NCI-H1048 (cell line): ENCODE data around the gene C2.
"Not testable (repeated sequence)": the region's sequence is repeated elsewhere in the genome, so short reads cannot be mapped to it uniquely, and the experiment has no call there.

Experiments
- DNase-seq: peaks from one replicate; lab custom pipeline; 2025; lab: John Stamatoyannopoulos, UW

C2 gene

DNA sequence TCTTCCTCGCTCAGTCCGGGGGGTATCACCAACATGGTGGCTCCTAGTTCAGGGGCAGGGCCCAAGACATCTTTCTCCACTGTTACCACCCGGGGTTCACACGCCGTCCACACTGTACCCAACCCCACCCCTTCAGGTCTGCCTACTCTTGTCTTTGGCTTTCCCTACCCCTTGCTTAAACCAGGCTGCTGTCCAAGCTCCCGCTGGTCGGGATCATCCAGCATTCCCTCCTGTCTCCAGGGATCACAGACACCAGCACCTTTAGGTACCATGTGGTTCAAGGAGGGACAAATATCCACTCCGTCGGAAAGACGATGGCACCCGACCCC is 30.9 kb downstream of the C2 start:
- no peak for DNase-seq

DNA sequence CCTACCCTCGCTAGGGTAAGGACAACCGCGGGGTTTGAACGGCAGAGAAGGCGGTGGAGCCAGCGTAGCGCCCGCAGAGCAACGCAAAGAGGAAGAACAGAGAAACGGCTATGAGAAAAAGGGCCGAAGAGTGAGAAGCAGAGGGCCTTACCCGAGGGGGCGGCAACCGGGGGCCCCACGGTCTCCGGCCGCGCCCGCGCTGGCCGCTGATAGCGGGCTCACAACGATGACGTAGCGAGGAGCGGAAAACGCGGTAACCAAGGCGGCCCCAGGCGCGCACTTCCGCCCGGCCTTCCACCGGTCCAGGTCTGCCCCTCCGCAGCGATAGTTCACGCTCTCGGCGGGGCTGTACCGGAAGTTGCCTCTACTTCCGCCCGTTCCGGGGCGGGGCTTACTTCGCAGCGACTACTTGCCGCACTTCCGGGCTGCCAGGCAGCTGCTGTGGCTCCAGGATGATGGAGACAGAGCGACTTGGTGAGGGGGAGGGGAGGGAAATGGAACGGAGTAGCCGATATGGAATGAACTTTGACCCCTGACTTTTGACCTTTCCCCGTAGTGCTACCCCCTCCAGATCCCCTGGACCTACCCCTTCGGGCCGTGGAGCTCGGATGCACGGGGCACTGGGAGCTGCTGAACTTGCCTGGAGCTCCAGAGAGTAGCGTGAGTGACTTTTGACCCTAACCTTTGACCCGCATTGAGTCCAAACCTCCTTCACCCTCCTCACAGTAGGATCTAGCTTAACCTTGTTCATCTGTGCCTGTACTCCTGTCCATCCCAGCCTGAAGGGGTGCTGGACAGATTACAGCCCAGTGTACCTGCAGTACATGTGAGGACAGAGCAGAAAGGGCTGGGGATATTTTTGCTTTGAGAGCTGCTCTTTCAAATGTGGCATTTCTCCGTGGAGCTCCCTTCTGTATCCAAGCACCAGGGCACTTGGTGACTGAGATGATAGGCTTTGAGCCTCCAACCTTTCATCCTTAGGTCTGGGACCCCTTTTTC is 31.5 kb downstream of the C2 start, which contains the start of the genes NELFE and SKIC2:
Gene NELFE (minus strand): TSS at position 231 of the 999 bp plus-strand sequence. CDS start 525 bp downstream, outside the sequence.
Gene SKIC2 (plus strand): TSS at position 435 of the 999 bp plus-strand sequence. CDS start 18 bp downstream, at position 453.
- peak; percentile 95 for DNase-seq

DNA sequence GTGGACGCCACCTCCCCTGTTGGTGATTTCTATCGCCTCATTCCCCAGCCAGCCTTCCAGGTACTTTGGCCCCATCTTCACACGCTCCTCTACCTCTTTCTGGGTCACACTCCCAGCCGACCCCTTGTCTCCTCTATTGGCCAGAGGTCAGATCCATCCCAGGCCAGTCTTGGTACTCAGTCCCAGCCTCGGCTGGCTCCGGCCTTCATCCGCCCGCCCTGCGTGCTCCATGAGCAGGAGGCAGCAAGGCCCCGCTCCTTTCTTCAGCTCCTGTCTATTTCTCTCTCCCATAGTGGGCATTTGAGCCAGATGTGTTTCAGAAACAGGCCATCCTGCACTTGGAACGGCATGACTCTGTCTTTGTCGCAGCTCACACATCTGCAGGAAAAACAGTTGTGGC is 34.1 kb downstream of the C2 start:
- DNase-seq, result no peak

DNA sequence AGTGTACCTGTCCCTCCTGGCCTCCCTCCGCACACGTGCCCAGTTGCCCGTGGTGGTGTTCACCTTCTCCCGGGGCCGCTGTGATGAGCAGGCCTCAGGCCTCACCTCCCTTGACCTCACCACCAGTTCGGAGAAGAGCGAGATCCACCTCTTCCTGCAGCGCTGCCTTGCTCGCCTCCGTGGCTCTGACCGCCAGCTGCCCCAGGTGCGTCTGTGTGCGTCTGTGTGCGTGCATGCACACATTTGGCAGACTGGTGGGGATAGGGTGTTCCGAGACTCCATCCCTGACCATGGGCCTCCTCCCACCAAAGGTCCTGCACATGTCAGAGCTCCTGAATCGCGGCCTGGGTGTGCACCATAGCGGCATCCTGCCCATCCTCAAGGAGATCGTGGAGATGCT is 36.4 kb downstream of the C2 start:
- DNase-seq, result no peak

DNA sequence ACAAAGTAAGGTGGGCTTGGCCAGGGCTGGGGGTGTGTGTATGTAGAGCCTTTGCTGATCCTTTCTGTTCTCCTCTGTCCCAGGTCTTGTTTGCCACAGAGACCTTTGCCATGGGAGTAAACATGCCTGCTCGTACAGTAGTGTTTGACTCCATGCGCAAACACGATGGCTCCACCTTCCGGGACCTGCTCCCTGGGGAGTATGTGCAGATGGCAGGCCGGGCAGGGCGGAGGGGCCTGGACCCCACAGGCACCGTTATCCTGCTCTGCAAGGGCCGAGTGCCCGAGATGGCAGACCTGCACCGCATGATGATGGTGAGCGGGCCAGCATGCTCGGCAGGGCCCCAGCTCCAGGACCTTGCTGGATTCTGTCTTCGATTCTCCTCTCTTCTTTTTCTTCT is 38.2 kb downstream of the C2 start:
- DNase-seq, result no peak

DNA sequence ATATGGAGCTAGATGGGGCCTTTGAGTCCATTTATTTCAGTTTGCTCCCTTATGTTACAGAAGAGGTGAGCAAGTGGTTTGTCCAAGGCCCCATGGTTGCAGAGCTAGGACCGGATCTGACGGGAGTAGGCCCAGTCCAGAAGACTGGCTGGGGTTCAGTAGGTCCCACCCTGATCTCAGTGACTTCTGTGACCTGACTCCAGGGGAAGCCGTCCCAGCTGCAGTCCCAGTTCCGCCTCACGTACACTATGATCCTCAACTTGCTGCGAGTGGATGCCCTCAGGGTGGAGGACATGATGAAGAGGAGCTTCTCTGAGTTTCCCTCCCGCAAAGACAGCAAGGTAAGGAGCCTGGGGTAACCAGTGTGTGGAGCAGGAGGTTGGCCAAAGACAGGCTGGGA is 39.0 kb downstream of the C2 start:
- DNase-seq, result no peak

DNA sequence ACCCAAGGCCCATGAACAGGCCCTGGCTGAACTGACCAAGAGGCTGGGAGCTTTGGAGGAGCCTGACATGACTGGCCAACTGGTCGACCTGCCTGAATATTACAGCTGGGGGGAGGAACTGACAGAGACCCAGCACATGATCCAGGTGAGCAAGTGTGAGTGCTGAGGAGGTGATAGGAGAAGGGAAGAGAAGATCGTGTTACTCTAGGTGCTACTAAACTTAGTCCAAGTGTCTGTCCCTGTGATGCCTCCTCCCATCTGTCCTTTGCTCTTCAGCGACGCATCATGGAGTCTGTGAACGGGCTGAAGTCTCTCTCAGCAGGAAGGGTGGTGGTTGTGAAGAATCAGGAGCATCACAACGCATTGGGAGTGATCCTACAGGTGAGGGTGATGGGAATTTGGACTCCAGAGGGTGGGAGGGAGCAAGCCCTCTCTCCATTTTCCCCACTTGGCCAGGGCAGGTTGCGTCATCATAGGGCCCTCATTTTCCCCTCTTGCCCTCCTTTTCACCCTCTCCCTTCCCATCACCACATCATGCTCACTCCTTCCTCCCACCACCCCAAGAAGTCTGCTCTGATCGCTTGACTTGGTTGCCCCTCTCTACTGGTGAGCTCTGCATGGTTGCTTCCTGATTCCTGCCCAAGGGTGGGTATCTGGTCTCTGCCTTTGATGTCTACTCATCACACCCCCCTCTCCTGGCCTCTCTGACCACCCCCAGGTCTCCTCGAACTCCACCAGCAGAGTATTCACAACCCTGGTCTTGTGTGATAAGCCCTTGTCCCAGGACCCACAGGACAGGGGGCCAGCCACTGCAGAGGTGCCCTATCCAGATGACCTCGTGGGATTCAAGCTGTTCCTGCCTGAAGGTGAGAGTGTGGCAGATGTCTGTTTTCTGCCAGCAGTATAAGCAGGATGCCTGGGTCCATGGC is 39.7 kb downstream of the C2 start:
- no peak for DNase-seq

DNA sequence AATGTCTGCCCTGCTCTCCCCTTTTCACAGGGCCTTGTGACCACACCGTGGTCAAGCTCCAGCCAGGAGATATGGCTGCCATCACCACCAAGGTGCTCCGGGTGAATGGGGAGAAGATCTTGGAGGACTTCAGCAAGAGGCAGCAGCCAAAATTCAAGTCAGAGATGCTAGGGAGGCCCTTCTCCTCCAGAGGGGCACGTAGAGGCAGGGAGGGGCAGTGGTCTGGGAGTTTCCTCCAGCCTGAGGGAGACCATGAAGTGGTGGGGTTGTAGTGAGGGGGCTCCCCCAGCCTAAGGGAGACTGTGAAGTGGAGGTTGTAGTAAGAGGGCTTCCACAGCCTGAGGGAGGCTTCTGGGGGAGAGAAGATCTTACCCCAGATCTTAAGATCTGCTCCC is 40.4 kb downstream of the C2 start:
- no peak for DNase-seq

DNA sequence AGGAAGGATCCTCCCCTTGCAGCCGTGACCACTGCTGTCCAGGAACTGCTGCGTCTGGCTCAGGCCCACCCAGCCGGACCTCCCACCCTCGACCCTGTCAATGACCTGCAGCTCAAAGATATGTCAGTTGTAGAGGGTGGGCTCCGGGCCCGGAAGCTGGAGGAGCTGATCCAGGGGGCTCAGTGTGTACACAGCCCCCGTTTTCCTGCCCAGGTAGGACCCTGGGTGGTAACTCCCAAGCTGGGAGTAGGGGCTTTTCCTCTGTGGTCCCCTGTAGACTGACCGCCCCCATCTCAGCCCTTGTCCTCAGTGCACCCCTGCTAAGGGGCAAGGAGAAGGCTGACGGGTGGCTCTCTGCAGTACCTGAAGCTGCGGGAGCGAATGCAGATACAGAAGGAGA is 40.8 kb downstream of the C2 start:
- no peak for DNase-seq

DNA sequence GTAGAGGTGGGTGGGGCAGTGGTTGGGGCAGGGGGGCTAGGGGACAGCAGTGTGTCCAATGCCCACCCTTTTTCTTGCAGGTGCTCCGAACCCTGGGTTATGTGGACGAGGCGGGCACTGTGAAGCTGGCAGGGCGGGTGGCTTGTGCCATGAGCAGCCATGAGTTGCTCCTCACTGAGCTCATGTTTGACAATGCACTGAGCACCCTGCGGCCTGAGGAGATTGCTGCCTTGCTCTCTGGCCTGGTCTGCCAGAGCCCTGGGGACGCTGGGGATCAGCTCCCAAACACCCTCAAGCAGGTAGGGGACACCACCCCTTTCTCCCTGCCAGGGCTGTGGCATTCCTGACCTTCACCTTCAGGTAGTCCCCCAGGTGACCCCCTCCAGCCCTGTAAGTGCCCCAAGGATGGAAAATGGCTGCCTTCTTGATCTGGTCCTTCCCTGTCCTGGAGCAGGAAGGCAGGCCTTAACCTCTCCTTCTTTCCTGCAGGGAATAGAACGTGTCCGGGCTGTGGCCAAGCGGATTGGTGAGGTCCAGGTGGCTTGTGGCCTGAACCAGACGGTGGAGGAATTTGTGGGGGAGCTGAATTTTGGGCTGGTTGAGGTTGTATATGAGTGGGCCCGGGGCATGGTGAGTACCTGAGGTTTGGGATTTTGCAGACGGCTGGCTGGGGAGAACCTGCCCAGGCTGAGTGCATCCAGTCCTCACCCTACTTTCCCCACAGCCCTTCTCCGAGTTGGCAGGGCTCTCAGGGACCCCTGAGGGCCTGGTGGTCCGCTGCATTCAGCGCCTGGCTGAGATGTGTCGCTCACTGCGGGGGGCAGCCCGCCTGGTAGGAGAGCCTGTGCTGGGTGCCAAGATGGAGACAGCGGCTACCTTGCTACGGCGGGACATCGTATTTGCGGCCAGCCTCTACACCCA is 41.5 kb downstream of the C2 start:
- DNase-seq, result no peak

DNA sequence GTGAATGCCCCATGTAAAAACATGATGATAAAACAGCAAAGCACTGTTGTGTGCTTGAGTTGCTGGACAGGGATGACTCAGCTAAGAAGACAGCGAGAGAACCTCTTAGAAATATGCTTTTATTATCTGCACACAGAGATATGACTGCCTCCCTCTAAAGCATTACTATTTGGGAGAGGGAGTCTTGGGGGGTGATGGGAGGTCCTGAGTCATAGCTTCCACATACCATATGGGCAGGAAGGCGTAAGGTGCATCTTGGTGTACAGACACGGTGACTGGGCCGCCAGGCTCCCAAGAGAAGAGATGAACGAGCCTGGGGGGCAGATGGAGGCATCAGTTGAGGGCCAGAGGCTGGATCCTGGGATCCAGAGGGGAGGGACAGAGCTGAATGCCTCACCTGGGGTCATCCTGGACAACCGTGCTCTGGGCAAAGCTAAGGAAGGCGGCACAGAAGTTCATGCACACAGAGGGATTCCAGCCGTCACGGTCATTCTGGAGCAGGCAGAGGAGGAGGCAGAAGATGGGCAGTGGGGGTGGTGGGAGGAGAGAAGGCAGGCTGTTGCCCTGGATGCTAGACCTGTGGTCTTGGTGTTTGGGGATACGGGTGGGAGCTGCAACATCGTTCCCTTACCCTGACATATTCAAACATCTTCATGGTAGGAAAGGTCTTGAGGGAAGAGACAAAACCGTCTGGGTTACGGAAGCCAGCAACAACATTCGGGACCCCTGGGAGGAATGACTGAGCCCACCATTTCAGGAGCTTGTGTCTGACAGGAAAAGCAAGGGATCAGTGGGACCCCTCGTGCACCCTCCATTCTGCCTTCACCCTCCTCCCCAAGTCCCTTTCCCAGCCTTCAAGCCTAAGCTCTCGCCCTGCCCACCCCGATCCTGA is 42.4 kb downstream of the C2 start:
- DNase-seq, result no peak

DNA sequence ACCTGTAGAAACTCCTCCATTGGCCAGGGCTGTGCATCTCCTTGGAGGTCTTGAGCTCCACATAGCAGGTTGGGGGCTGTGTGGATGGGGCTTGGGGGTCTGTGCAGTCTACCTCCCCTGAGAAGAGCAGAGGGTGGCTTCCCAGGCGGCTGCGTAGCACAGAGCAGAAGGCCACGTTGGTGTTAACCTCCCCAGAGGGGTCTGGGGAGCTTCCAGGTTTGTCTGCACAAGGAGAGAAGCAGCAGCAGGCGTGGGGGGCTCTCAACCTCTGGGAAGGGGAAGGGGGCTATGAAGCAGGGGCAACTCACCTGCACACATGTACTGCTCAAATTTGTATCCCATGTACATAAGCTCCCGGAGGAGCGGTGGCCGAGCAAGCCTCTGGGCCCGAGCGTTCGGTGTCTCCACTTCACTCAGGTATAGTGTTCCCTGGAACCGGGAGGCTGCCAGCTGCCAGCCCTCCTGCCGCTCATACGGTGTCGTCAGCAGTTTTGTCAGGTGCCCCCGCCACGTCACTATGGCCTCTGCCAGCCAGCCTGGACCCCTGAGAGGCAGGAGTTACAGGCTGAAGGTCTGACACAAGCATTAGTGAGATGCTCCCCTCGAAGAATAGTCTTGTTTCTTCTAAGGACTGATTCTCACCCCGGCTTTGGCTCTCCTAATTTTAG is 43.2 kb downstream of the C2 start:
- no peak for DNase-seq

DNA sequence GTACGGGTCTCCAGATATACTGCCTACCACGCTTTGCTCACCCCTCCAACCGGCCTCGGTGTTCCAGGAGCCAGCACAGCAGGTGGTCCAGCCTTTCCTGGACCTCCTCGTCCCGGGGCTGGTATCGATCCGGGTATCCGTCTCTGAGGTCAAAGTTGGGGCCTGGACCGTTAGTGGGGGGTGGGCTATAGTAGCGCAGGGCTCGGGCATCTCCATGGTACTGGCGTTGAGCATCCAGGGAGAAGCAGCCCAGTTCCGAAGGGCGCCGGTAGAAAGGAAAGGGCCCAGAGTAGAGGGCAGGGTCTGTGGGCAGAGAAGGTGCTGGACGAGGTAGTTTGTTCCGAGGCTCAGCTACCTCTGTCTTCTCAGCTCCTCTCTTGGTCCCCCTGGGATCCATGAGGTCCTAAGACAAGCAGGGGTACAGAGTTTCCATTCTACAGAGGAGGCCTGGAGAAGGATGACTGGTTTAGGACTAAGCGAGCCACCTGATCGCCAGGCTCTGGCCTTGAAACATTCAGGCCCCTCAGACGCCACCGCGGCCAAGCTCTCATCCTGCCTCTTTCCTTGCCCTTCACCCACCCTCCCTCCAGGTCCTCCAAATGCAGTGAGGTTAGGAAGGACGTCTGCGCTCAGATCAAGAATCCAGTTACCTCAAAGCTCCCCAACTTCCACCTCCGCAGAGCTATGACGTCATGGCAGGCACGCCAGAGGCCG is 43.9 kb downstream of the C2 start:
- no peak for DNase-seq

DNA sequence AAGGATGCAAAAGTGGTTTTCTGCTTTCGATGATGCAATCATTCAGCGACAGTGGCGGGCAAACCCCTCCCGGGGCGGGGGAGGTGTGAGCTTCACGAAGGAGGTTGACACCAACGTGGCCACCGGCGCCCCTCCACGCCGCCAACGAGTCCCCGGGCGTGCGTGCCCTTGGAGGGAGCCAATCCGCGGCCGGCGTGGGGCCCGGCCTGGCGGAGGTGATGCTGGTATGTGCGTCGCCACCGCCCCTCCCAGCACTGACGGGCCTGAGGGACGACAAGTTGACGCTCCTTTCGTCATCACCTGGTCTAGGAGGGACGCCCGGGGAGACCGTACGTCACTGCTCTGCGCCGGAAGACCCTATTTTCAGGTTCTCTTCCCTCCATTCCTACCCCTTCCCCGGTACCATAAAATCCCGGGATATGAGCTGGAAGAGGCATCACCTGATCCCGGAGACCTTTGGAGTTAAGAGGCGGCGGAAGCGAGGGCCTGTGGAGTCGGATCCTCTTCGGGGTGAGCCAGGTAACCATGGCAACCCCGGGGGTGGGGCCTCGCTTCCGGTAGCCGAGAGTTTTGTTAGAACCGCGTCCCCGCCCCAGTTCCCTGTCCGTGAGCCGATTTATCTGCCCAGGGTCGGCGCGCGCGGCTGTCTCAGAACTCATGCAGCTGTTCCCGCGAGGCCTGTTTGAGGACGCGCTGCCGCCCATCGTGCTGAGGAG is 44.6 kb downstream of the C2 start, which contains the start of gene DXO:
Gene DXO (minus strand): TSS at position 146 of the 716 bp plus-strand sequence. CDS start 463 bp downstream, outside the sequence.
- DNase-seq, result peak; percentile 91

DNA sequence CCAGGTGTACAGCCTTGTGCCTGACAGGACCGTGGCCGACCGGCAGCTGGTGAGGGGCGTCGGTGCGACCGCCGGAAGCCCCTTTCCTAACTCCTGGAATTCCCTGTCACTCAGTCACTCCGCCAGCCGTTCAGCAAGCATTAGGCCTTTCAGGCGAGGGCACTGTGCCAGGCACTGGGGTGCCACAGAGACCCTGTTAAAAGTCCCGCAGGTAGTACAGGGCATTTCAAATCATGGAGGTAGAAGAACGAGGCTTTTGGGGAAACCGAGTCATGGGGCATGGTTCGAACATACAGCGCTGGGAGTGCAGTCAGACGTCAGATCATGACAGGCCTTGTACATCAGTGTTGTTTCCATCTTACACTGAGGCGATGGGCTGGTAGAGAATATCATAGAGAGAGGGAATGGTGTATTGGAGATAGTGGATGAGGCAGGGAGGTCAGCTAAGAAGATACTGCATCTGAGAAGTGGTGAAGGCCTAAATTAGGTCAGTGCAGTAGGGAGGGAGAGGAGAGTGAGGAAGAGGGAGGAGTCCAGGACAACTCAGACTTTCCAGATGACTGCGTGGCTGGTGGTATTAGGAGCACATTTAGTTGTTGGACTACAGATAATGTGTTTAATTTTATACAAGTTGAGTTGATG is 45.3 kb downstream of the C2 start:
- no peak for DNase-seq

DNA sequence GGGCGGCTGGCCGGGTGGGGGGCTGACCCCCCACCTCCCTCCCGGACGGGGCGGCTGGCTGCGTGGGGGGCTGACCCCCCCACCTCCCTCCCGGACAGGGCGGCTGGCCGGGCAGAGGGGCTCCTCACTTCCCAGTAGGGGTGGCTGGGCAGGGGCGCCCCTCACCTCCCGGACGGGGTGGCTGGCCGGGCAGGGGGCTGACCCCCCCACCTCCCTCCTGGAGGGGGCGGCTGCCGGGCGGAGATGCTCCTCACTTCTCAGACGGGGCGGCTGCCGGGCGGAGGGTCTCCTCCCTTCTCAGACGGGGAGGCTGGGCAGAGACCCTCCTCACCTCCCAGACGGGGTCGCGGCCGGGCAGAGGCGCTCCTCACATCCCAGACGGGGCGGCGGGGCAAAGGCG is 48.5 kb downstream of the C2 start:
- not testable (repeated sequence) for DNase-seq

DNA sequence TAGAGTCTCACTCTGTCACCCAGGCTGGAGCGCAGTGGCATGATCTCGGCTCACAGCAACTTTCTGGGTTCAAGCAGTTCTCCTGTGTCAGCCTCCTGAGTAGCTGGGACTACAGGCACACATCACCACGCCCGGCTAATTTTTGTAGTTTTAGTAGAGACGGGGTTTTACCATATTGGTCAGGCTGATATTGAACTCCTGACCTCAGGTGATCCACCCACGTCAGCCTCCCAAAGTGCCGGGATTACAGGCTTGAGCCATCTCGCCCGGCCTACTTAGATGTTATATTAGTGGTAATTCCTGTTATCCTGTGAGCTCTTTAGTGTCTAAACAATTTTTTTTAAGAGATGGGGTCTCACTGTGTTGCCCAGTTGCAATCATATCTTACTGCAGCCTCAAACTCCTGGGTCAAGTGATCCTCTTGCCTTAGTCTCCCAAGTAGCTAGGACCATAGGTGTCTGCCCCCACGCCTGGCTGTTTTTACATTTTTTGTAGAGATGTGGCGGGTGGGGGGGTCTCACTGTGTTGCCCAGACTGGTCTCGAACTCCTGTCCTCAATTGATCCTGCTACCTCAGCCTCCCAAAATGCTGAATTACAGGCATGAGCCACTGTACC is 50.4 kb downstream of the C2 start:
- DNase-seq, result no peak

DNA sequence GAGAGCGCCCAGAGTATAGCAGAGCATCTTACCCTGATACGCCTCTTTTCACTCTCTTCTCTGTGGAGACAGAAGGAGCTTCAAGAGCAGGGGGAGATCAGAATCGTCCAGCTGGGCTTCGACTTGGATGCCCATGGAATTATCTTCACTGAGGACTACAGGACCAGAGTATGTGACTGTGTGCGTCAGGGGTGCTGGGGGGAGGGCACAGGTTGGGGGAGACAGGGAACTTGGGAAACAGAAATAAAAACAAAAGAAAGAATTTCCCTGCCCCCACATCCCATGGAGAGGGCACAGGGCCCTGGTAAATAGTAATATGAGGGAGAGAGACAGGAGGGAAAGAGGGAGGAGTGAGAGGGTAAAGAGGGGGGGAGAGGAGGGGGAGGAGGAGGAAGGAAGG is 51.3 kb downstream of the C2 start:
- no peak for DNase-seq
